Renal cortical epithelial cell (primary cell): ENCODE measurements around the gene IGSF21. TPM values are rescaled to one million over a fixed set of nuclear protein-coding genes. Genes with fewer than 3 reads are reported as not detected.
A peak's percentile ranks its signal among the peaks of the same experiment; 100 is the strongest.

Experiments used
- DNase-seq: peaks from one replicate; pipeline ENCODE4 v3.0.0-alpha.2; 2011; ENCODE audit warnings: low read depth
- total RNA-seq: library from RNA; depleted of rRNA; stranded (reverse); fragments of >200 nt; gene quantifications from 2 replicates; pipeline ENCODE4 v1.2.3, GENCODE V29; 2014

The IGSF21 gene
- total RNA-seq, 1 donor from 2014 or later, result not detected

DNA sequence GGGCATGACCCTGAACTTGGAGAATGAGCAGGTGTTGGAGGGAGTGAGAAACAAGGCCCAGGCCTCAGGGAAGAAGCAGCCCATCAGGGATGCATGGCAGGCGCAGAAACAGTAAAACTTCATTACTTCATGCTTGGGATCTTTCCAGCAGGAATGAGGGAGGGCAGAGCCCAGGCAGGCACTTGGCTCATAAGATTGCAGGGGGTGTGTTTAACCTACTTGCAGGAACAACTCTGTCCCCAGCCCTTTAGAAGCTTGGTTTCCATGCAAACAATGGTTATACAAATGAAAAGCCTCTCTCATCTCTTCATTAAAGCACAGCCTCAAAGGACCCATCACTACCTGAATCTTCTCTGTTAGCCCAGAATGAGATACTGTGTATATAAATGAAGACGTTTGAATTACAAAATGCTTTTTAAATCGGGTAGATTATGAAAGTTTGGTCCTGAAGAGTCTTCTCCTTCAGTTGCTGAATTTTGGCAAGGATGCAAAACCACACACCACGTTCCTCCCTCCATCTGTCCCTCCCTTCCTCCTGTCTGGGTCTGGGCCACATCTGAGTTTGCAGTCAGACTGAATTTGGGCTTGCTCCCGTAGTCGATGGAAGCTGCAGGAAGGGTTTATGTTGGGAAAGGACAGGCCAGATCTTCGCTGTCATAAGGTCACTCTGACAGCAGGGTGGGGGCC lies 218.8 kb downstream of the IGSF21 start:
- no peak for DNase-seq

DNA sequence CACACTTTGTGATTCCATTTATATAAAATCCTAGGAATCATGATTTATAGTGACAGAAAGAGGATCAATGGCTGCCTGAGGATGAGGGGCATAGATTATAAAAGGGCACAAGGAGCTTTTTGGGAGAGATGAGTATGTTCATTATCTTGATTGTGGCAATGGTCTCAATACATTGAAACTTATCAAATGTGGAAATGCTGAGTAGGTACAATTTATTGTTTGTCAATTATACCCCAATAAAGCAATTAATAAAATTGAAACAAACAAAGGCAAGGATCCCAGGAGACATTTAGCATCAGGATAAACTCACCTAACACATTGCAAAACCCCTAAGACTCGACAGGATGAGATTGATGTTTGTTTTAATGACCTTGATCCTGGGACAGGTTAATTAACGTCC lies 220.1 kb downstream of the IGSF21 start:
- DNase-seq, result no peak

DNA sequence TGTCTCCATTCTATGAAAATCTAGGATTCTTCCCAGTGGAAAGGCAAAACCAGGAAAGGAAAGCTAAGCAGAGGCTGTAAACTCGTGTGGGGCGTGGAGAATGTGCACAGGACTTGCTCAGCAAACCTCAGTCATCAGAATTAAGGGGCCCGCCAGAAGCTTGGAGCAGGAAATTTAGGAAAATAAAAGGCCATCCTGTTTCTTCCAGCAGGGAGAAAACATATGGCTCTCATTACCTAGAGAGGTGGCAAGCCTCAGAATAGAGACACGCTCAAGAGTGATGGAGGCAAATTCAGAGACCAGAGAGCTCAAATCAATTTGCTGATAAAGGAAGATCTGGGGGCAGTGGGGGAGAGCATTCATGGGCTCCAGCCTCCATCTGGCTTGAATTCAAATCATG lies 221.2 kb downstream of the IGSF21 start:
- no peak for DNase-seq

DNA sequence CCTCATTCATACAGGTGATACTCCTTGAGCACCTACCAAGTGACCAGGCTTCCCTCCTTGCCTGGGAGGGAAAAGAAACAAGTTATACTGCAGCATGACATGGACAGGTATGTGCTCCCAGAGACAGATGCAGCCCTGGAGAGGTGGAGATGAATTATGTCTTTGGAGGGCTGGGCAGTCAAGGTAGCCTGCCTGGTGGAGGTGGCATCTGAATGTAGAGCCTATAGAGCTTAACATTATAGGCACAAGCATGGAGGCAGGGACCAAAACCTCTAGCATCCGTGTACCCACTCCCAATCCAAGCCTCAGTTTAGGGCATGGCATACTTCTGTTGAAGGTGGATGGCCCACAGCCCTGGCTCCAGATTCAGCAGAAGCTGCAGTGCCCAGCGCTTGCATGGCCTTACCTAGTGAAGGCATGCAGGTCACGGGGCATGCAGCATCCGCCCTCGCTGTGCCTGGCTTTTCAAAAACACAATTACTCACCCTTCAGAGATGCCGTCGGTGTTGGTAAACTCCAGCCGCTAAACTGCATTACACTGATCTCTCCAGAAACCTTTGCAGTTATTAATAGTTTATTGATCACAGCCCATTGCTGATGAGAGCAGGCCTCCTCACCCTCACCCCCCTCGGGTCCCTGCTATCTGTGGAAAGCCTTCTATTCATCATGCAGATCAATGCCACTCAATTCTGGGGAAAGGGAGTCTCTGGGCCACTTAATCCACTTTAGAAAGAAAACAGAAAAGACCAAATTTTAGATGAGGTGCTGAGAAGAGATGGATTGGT lies 222.1 kb downstream of the IGSF21 start:
- no peak for DNase-seq

DNA sequence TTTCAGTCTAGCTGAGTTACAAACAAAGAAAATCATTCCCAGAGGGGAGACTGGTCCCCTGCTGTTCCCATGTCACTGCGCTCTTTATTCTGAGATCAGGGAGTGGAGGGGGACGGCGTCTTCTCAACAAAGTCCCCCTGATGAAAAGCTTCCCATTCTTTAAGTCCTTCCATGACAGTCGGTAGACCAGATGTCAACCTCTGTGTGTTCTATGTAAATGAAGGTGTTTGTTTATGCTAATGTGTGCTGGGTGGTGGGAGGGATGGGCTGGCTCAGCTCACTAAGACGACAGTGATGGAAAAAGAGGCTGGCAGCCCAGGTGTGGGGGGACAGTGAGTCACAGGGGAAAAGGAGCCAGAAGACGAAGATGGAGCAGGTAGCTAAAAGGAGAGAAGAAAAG lies 225.0 kb downstream of the IGSF21 start:
- no peak for DNase-seq

DNA sequence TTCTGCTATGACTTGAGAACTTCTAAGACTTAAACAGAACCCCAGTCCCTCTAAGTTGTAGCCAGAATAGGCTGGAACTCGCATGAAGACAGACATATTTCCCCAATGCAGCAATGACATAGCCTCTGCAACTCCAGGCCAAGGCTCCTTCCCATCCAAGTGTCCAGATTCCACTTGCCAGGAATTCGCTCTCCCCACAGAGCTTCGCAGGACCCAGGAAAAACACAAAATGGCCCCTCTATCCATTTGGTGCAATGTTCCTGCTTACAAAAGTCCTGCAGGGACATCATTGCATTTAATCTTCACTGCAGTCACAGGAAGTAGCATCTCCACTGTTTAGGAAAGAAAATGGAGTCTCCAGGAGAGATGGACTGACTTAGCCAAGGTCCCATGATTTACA lies 225.6 kb downstream of the IGSF21 start:
- DNase-seq, result no peak

DNA sequence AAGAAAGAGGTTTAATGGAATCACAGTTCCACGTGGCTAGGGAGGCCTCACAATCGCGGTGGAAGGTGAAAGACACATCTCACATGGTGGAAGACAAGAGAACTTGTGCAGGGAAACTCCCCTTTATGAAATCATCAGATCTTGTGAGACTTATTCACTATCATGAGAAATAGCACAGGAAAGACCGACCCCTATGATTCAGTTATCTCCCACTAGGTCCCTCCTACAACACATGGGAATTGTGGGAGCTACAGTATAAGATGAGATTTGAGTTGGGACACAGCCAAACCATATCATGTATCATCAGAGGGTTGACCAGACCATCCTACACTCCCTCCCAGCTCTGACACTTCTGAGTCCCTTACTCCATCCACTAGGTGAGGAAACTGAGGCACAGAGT lies 229.2 kb downstream of the IGSF21 start:
- no peak for DNase-seq

DNA sequence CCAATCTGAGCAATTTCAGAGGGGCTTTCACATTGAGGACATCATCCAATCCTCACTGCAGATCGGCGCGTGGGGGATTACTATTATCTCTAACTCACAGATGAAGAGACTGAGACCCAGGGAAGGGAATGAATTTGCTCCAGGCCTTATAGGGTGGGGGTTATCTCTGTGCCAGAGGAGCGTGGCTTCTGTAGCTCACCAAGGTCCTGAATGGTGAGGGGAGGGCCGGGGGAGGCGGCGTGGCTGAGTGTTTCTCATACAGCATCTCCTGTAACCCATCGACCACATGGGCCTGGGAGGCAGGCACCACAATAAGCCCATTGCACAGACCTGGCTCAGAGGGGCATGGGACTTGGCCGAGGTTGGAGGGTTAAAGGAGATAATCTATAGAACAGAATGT lies 230.2 kb downstream of the IGSF21 start:
- DNase-seq, result no peak

DNA sequence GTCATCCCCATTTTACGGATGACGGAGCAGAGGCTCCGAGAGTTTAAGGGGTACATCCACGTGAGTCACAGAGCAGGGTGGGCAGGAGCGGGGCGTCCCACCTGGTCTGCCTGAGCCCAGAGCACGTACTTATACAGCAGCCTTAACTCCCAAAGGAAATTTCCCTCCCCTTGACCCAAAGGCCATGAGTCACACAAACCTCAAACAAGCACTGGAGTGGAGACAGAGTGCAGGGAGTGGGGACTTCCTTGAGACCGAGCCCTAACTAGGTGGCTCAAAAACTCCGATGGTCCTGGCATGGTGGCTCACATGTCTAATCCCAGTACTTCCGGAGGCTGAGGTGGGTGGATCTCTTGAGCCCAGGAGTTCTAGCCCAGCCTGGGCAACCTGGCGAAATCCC lies 231.6 kb downstream of the IGSF21 start:
- DNase-seq, result peak; percentile 48

DNA sequence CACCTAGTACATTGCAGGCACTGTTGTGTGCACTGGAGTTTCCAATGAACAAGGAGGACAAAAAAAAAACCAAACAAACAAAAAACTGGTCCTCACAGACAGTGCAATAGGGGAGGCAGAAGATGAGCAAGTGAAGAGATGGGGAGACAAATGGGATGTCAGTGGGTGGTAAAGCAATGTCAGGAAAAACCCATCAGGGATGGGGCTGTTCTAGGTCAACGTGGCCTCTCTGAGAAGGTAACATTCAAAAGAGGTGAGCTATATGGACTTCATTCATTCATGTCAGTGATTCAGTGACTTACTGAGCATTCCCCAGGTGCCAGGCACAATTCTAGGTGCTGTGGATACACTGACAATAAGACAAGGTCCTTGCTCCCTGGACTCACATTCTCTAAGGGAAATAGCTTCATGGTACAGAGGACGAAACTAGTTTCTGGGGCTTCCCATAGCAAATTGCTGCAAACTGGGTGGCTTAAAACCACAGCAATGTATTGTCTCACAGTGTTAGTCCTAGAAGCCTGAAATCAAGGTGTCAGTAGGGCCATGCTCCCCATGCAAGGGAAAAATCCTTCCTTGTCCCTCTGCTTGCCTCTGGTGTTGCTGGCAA lies 232.7 kb downstream of the IGSF21 start:
- peak; percentile 14 for DNase-seq

DNA sequence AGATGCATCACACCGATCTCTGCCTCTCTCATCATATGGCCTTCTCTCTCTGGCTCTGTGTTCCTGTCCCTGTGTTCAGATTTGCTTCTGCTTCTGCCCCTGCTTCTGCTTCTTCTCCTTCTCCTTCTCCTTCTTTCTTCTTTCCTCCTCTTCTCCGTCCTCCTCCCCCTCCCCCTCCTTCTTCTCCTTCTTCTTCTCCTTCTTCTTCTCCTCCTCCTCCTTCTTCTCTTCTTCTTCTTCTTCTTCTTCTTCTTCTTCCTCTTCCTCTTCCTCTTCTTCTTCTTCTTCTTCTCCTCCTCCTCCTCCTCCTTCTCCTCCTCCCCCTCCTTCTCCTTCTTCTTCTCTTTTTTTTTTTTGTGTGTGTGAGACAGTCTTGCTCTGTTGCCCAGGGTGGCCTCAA lies 233.2 kb downstream of the IGSF21 start:
- no peak for DNase-seq

DNA sequence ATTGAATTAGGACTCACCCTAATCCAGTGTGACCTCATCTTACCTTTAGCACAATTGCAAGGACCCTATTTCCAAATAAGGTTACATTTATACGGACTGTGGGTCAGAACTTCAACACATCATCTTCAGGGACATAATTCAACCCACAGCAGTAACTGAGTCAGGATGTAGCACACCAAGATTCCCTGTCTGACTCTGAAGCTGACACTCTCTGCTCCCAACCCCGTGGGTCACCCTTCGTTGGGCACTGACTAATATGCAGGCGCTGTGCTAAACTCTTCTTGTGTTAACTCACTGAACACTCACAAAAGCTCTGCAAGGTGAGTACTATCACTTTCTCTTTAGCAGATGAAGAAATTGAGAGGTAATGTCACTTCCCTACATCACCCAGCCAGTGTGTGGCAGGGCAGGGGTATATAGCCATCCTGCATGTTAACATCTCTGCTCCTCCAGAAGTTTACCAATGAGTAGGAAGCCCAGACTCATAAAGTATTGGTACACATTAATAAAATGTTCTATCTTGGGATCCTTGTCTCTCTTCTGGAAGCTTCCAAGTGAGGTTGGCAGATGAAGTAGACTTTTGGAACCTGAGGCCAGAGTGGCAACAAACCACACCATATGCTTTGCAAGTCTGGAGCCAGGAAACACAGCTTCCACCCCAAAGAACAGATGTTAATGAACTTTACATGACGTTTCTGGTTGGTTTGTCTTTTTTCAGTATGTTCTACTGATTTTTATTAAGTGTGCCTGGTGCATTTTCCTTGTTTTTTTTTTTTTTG lies 233.9 kb downstream of the IGSF21 start:
- peak; percentile 74 for DNase-seq

DNA sequence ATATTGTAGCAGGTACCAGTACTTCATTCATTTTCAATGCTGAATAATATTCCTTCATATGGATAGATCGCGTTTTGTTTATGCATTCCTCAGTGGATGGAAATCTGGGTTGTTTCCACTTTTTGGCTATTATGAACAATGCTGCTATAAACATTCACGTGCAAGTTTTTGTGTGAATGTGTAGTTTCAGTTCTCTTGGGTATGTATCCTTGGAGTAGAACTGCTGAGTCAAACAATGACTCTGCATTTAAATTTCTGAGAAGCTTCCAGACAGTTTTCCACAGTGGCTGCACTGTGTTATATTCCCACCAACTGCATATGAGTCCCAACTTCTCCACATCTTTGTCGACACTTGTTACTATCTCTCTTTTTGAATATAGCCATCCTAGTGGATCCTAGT lies 235.1 kb downstream of the IGSF21 start:
- DNase-seq, result no peak

DNA sequence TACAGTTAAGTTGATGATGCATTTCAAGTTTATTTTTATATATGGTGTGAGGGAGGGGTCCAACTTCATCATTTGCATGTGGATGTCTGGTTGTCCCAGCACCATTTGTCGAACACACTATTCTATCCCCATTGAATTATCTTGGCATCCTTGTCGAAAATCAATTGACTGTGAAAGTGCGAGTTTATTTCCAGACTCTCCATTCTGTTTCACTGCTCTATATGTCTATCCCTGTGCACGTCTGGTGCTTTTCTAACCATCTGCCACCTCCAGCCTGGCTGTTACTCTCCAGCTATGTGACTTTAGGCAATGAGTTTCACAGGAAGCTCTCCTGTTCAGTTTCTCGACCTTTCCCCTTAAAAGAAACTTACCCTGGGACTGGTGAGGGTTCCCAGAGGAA lies 236.0 kb downstream of the IGSF21 start:
- no peak for DNase-seq

DNA sequence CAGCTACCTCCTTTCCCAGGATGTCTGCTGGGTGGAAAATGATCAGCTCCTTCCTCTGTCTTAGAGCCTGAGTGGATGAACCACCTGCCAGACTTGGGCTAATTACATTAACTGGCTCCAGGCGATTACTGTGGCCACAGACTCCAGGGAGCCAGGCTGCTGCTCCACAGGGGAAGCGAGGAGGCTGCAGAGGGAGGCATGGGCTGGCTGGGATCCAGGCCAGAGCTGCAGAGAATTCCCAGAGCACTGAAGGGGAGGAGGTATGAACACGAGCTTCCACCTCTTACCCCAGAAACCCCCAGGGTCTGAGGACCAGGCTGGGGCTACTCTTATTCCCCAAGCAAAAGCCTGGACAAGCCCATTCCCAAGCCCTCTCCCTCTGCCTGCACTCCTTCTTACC lies 237.2 kb downstream of the IGSF21 start:
- DNase-seq, result no peak

DNA sequence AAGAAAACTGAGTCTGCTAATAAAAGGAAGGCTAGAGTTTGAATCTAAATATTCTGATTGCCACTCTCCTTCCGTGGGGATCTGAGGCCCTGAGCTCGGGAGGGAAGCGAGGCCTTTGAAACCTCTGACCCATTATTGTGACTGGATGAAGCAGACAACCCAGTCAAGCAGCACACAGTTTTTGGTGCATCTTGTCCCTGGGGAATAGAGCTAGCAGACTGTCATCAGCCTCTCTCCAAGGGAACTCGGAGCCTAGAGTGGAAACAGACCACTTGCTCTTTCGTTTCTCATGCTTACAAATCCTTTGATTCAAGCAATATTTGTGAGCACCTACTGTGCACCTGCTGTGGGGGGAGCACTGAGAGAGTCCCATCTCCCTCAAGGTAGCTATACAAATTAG lies 240.0 kb downstream of the IGSF21 start:
- no peak for DNase-seq

DNA sequence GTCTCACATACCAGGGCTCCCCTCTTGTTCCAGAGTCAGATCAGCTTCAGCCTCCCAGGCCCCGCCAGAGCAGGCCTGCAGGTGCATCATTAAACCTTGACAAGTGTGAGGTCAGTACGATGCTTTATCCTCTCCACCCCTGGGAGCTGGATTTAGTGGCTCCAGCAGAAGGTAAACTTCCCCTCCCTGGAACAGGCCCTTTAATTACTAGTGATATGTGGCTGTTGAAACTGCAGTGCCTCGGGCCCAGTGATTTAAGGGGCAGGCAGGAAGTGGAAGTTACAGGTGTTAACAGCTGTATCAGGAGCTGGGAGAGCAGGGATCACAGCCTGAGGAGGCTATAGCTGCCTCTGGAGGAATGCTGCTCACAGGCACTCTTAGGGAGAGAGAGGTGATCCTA lies 240.8 kb downstream of the IGSF21 start:
- DNase-seq, result no peak

DNA sequence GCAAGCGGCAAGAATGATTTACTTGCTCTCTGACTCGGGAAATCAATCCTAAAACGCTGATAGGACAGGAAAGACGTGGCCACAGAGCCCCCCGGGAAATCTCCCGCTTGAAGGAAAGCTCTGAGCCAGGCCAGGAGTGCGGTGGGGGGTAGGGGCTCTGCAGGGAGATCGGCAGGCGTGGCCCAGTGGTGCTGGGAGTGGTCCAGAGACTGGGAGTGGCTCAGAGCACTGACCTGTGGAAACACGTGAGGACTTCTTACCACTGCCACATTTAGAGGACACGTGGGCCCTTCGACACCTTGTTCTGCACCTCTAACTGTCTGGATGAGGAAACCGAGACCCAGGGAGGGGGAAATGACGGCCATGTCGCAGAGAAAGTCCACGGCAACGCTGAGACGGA lies 243.1 kb downstream of the IGSF21 start:
- DNase-seq, result no peak

DNA sequence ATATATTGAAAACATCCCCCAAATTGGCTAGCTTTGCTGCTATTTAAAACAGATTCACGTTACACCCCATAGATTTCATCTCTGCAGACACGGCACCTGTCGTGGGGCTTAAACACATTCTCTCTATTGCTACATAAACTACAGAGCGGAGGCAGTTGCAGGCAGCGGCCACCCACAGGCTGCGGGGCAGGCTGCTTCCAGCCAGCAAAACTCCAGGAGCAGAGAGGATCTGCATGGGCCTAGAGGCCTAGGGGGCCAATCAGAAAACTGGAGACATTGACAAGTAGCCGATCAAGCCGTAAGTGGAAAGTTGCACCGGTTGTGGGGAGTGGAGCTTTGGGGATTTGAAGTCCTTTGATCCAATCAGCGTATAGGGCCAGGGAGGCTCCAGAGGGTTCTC lies 244.1 kb downstream of the IGSF21 start:
- no peak for DNase-seq

DNA sequence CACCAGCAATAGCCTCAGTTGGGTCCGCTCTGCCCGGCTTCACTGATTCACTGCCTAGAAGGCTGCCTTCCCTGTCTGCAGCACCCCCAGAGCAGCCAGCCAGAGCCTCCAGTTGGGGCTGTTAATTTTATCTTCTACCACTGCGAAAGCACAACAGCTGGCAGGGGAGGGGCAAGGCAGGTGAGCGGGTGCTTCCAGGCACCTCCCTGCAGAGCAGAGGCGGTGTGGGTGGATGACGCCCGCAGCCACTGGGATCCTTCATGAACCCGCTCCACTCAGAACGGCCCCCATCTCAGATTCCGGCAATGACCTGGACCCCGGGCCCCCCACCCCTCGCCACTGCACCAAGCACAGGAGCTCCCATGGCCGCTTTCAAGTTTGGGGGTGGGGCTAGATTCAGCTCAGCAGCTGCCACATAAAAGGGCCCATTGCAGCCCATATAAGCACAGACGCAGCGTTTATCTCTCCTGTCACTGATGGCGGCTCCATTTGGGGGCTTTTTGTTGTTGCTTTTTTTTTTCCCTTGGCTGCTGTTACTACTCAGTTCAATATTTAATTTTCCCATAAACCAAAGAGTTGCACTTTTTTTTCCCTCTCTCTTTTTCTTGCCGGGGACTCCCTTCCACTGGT lies 245.2 kb downstream of the IGSF21 start:
- no peak for DNase-seq

DNA sequence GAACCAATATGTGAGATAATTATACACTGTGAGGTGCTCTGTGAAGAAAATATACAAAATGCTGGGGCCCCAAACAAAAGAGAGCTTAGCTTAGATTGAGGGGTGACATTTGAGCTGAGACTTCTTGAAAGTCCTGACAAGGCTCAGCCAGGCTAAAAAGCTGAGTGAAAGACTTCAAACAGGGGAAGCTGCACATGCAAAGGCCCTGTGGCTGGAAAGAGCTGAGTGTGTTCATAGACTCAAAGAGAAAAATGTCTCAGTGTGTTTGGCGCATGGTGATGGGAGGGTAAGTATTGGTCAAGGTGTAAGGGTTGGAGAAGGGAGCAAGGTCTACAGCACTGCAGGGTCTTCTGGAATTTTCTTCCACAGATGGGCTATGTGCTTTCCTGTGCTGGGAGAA lies 245.9 kb downstream of the IGSF21 start:
- no peak for DNase-seq

DNA sequence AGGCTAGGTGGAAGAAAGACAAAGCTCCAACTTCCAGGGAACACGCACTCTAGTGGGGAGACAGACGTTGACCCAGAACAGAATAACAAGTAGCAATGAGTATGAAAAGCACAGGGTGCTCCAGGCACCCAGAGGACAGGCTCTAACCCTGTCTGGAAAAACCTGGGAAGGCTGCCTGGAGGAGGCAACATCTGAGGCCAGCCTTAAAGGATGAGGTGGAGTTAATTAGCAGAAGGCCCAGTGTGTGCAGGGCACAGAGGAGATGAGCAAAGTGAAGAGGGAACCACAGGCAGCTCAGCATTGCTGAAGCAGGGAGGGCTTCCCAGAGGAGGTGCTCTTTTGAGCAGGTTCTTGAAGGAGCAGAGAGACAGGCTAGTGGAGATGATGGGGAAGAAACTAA lies 246.4 kb downstream of the IGSF21 start:
- no peak for DNase-seq
